Left renal pelvis (tissue), 4 donors: ENCODE data around the gene PBX3. TPM values are rescaled to one million over a fixed set of nuclear protein-coding genes. Genes with fewer than 3 reads are reported as not detected.
"Not testable (repeated sequence)": the region's sequence is repeated elsewhere in the genome, so short reads cannot be mapped to it uniquely, and the experiment has no call there.

Experiments
- DNase-seq, 4 donors: peaks; one replicate each; pipeline ENCODE4 v3.0.0-alpha.2; 2013; ENCODE audit warnings: low read depth in 4 of 4, low spot score in 3 of 4
- polyA plus RNA-seq, 4 donors: library from polyadenylated mRNA; unstranded; fragments of 120-200 nt; gene quantifications; one replicate each; pipeline ENCODE4 v1.2.1, GENCODE V29; 2013; ENCODE audit not compliant: insufficient read length in 4 of 4

PBX3 gene
- polyA plus RNA-seq, 4 donors = 23.1 to 35.0 (median 27.4) TPM

DNA sequence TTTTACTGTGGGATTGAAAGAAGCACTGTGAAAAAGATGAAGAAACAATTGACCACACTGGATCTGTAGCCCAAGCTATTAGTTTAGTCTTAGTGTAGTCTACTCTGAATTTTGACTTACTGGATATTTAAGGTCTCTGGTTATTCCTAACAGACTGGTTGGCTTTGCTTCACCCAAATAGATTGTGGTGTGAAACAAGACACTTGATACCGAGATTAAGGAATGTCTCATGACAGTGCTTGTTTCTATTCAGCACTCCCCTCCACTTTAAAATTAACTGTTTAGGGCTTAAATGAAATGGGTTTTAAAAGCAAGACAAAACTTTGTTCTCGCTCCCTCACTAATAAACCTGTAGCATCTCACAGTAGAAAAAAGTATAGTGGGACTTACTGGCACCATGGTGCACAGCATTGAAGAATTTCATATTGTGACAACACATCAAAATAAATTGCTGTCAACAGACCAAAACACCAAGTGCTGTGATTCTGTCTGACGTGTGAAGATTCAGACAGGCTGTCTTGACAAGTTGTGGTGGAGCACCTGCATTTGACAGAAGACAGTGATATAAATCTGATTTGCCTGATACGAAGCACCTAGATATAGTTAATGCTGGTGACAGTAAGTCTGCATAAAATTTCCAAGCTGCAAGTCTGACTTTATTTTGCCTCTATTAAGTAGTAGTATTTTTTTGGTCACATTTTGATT lies 73.1 kb downstream of the PBX3 start:
- DNase-seq = no peak

DNA sequence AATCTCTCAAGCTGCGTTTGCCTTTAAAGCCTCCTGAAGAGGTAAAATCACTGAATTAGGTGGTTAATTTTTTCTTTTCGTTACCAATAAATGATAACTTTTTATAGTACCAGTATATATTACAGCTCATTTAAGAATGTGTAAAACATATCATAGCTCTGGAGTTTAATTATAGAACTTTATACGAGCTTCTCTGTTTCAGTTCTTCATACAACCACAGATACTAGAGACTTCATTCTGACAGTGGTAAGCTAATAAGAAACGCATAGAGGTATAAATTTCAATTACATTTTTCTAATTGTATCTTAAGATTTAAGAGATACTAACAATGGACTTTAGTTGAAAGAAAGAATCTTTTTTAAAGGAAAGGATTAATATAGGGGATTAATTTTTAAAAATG lies 73.9 kb downstream of the PBX3 start:
- DNase-seq = no peak

DNA sequence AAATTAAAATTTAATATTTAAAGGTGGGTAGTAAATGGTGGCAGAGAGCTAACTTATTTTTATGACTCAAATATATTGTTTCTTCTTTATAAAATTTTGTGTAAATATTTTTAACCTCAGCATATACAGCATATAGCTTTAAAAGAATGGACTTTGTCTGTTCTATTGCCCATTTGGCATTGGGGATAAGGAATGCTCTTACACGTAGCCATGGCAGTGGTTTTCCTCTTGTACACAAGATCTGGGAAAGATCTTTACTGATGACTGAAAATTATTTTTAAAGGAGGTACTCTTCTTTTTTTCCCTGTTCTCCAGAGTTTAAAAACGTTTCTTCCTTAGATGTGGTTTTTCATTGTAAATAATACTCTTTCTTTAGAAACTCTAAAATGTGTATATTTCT lies 75.0 kb downstream of the PBX3 start:
- DNase-seq = no peak

DNA sequence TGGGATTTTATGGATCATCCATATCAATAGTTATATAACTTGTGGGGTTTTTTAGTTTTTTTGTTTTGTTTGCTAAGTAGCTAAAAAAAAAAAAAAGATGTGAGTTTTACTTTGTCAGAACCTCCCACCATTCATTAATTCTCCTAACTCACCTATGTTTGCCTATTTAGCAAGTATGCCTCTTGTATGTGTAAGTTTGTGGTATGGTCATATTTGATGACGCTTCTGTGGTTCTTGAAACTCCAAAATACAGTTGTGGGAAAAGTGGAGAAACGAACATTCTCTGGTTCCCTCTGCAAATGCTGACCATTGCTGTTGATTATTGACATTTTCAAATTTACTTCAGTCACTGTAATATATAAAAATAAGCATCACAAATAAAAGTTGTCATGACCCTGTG lies 75.7 kb downstream of the PBX3 start:
- no peak for DNase-seq

DNA sequence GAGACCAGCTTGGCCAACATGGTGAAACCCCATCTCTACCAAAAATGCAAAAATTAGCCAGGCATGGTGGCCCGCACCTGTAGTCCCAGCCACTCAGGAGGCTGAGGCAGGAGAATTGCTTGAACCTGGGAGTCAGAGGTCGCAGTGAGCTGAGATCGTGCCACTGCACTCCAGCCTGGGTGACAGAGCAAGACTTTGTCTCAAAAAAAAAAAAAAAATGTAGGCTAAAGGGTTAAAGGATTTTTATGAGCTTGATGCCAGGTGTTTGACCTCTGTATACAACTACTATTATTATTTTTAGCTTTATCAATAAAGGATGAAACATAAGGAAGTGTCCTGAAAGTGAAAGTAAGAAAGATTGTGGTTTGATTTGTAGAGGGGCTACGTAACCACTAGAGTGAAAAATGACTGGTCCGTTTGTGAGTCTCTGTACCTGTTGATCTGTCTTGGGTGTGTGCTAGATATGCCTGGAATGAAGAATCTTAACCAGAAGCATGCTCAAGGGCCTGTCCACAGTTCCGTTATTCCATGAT lies 76.8 kb downstream of the PBX3 start:
- DNase-seq = not testable (repeated sequence)

DNA sequence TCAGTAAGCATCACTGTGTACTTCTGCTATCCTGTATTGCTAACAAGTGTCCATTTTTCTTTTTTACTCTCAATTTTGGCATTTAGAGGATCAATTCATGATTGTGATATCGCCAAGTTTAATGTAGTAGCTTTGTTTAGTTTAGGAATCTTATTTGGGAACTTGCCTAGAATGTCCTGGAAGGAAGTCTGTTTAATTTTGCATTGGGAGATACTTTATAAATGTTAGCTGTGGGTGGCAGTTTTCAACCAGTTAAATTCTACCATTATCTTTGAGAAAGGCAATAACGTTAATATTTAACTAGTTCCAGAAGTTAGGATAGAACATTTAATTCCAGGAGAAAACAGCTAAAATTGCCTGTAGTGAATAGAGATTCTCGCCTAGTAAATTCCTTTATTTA lies 78.6 kb downstream of the PBX3 start:
- DNase-seq = no peak

DNA sequence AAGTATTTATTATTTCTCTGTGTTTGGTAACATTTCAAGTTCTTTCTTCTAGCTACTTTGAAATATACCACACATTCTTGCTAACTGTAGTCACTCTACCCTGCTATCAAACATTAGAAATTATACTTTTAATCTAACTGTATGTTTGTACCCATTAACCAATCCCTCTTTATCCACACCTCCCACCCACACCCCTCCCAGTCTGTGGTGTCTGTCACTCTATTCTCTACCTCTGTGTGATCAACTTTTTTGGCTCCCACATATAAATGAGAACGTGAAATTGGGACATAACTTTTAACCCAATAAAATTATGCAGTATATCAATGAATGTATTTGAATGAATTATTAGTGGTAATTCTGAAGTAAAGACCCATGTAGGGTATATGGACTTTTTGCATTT lies 79.7 kb downstream of the PBX3 start:
- no peak for DNase-seq

DNA sequence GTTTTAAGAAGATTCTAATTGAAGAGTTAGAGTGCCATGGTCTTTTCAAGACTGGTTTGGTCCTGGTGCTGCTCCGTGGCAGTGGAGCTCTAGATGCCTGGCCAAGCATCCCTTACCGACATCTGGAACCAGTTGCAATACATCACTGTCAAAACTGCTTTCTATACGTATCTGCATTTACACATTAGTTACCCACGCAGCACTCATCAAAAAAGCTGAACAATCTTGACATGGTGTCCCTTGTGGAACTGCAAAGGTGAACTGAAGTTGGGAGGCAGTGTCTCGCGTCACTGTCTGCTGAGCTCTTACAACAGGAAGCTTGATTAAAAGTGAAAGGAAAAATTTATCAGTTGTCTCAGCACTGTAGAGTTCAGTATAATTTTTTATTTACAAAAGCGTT lies 82.6 kb downstream of the PBX3 start:
- DNase-seq = no peak

DNA sequence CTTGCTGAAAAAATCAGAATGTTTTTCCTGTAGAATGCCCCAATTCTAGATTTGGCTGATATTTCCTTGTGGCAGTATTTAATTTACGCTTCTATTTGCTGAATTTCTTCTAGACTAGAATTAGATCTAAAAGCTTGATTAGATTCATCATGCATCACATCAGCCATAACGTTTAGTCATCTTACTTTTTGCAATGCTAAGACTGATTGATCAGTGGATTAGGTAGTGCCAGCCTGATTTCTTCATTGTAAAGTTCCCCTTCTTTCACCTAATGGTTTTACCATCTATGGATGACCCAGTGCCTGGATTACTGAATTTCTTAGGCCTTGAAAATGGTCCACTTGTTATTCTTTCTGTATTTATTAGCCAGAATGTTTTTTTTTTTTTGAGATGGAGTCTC lies 83.9 kb downstream of the PBX3 start:
- DNase-seq = no peak

DNA sequence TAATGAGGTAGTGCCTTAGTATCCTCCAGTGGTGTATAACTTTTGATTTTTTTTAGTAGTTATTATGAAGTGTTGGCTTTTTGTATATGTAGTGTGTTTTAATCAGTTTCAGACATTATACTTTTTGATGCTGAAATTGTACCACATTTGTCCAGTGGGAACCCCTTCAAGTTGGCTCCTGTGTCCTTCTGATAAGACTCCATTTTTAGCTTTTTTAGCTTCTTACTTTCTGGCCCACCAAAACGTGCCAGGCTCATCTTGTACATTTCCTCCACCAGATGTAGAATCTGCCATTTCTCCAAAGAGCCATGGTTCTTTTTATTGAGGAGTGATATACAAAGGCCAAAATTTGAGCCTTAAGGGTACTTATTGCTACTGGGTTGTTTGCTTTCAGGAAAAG lies 84.4 kb downstream of the PBX3 start:
- no peak for DNase-seq

DNA sequence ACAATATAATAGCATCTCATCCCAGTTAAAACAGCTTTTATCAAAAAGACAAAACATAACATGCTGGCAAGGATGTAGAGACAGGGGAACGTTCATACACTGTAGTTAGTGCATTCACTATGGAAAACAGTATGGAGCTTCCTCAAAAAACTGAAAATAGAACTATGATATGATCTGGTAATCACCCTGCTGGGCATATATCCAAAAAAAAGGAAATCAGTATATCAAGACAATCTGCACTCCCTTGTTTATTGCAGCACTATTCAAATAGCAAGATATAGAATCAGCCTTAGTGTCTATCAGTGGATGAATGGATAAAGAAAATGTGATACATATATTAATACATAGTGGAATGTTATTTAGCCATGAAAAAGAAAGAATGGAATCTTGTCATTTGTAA lies 88.5 kb downstream of the PBX3 start:
- DNase-seq = no peak

DNA sequence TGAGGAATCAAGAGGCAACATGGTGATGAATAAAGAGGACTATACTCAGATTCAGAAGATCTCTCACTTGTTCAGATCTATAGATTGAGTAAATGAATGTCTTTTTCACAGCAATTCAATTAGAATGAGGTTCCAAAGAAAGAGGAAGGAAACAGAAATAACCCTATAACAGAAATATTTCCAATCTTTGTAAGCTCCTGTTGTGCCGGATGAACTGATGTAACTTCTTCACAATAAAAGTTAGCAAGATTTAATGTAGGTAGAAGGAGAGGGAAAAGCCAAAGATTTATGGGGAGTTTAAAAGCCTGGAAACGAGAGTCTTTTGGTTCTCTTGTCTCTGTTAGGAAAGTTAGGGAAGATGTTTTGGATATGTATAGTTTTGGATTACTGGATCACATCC lies 92.1 kb downstream of the PBX3 start:
- no peak for DNase-seq

DNA sequence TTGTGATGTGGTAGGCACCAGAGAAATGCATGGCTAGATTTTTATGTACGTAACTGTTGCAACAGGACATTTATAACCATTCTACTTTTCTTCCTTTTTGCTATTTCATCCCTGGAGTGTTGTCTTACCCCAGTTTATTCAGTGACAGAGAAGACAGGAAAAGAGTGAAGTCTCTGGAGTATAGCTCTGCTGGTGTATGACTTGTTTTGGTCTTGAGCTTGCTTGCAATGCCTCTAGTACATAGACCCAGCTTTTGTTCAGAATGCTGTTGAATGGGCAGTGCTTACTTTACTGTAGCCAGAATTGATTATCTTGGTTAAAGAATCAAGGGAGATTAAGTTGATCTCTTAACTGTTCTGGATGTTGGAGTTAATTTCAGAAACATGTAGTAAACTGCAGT lies 94.3 kb downstream of the PBX3 start:
- DNase-seq = no peak

DNA sequence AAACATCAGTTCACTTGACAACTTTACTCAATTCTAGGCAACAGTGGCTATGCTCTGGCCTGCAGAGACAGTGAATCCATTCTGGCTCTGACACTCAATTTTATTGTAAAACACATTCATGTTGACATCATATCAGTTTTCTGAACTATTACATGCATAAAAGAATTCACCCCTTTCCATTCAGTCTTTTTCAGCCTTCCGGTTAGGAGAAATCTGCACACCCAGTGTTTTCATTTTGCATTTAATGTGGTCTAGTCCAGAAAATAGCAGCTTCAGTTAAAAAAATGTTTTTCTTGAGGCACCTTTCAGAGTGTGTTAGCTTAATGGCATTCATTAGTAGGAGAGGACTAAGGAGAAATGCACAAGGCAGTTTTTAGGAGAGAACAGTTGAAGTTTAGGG lies 95.1 kb downstream of the PBX3 start:
- no peak for DNase-seq

DNA sequence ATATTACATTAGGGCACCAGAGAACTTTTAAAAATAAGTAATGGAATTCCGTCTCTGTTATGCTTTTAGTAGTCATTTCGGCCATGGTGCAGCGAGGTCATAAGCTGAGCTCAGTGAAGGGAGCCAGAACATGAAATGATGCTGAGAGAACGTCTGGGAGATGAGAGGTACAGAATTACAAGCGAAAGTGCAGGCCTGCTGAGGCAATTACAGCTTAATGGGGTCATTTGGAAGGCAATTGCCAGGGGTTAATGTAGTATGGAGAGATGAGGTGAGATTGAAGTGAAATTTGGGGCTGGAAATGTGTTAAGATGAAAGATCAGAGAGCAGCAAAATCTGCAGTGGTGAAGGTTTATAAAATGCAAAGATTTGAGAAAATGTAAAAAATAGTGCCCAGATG lies 96.5 kb downstream of the PBX3 start:
- DNase-seq = no peak

DNA sequence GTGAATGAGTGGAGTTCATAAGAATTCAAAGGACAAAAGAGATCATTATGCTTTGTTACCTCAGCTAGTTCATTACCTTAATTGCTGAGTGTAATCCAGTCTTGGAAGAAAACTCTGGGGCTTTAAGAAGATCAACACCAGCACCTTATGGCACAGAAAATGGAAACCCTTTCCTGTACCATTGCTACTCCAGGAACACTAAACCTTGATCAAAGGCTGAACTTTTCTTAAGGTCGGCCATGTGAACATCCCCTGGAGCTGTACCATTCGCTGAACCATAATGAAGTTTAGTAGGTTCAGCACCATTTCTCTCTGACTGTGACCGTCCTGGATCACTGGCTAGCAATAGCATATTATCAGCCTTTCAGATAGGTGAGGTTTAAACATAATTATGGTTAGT lies 97.4 kb downstream of the PBX3 start:
- no peak for DNase-seq

DNA sequence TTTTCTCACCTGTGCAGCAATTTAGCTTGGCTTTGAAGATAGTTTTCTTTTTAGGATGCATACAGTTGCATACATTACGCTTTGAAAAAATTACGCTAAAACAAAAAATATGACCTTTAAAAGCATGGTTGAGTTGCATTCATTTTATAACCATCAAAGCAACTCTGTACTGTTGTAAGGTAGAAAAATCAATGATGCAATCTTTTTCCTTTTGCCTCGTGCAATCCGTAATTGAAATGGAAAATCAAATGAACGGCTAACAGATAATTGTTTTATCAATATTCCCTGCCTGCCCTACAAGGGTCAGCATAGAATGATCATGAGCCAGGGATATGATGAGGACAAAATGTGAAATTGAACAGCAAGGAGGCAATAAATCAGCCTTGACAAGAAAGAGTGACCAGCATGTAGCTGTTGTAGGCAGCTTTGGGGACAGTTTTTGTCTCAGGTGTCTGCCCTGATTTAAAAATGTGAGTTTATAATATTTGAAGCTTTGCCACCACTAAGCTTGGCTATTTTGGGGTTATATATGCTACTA lies 98.2 kb downstream of the PBX3 start:
- no peak for DNase-seq

DNA sequence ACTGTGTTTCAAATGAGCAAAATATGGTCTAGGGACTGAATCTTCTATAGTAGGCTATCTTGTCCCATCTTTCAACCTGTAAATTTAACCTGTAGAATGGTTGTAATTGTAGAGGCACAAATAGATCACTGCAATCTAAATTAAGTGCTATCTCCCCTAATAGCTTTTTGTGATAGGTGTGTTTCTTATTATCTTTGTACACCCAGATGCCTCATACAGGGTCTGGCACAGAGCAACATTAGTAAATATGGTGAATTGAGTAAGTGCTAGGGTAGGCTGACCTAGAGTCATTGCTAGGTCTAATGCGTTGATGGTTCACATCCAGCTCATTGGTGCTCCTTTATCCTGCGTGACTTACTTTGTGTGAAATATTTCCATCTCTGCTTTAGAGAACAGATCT lies 100.6 kb downstream of the PBX3 start:
- no peak for DNase-seq

DNA sequence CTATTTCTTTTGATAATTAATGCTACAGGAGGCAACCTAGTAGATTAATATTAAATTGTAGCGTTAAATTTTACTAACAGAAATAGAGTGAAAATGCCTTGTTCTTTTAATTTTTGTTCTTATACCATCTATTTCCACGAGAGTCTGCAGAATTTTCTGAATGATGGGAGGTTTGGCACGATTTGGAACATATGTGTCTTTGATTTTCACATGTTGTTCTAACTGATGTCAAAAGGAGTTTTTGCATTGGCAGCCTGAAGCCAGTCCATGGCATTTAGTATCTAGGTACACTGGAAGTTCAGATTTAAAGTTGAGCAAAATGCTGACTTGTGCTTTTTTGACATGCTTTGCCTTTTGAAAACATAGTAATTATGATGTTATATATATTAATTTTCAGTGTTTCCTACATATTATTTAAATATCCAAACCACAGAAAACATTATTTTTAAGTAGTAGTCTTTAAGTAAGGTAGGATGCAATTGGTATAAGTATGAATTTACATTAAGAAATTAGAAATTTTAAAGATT lies 103.0 kb downstream of the PBX3 start:
- no peak for DNase-seq

DNA sequence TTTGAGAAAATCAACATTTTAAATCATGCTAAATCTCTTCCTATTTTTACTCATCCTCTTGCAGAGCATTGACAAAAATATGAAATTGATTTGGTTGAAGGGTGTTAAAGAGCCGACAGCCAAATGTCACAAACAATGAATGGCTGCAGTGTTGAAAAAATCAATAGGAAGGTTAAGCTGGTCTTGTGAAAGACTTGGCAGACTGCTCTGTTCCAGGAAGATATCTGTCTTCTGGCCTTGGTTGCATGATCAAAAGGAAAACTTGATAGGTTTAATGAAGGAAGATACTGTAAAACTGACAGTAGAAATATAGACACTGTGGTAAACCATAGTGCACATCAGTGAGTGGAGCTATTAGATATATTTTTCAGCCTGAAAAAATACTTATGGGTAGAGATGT lies 103.6 kb downstream of the PBX3 start:
- DNase-seq = no peak

DNA sequence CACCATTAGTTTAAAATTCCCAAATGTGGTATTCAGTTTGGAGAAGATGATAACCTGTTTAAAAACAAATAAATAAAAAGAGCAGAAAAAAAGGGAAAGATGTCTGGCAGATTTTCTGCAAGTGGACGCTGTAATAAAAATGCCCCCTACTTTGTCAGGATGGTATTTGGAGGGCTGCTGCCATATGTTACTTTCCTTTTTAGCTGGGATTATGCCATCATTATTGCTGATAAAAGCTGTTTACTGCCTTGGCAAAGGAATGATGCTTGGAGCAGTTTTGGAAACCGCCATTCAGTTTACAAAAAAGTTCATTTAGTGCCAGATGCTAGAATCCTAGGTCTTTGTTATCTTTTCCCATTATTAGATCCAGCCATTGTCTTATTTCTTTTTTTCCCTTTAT lies 104.8 kb downstream of the PBX3 start:
- DNase-seq = no peak

DNA sequence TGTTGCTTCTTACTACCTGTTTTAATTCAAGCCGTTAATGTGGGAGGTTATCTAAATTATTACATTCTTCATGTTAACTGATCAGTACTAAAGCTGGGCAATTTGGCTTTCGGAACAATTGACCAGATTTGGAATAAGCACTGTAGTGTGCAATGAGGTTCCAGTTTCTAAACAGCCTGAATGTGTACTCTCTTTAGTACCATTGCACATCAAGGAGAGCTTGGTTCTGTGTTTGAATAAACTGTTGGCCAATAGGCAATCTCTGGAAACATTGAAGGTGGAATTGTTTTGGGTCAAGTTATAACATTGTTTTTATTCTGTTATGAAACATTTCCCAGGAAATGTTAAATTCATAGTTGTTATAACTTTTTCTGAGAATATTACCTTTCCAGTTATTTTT lies 105.2 kb downstream of the PBX3 start:
- DNase-seq = no peak
